ENCODE measurements around the gene KRT6B.

Gene KRT6B

GRCh38 chr12:52437508-52437907 is 14.4 kb downstream of the KRT6B start:
- in situ Hi-C loops (cut with HindIII; ENCODE audit: low sequenced_read_pairs): no loop called here
- TF ChIP-seq CTCF (IDR thresholded peaks at IDR 0.05; ENCODE audit: low read depth, low read length, missing control alignments): no peak
- H3K4me3 ChIP-seq (ENCODE audit: low read depth, low read length): no peak overlapping the region

GRCh38 chr12:52436828-52437474 is 15.0 kb downstream of the KRT6B start:
- DNase-seq (ENCODE audit: low read depth): no peak
- no peak for TF ChIP-seq CTCF (IDR thresholded peaks at IDR 0.05; ENCODE audit: low read depth, low read length, missing control alignments)
- in situ Hi-C loops (cut with HindIII; ENCODE audit: low sequenced_read_pairs): no loop called here
- no peak overlapping the region for H3K4me3 ChIP-seq (ENCODE audit: low read depth, low read length)

More at GRCh38 chr12:52437508-52437907, 14.4 kb downstream of the KRT6B start:
- DNase-seq (ENCODE audit: low read depth): no peak

DNA sequence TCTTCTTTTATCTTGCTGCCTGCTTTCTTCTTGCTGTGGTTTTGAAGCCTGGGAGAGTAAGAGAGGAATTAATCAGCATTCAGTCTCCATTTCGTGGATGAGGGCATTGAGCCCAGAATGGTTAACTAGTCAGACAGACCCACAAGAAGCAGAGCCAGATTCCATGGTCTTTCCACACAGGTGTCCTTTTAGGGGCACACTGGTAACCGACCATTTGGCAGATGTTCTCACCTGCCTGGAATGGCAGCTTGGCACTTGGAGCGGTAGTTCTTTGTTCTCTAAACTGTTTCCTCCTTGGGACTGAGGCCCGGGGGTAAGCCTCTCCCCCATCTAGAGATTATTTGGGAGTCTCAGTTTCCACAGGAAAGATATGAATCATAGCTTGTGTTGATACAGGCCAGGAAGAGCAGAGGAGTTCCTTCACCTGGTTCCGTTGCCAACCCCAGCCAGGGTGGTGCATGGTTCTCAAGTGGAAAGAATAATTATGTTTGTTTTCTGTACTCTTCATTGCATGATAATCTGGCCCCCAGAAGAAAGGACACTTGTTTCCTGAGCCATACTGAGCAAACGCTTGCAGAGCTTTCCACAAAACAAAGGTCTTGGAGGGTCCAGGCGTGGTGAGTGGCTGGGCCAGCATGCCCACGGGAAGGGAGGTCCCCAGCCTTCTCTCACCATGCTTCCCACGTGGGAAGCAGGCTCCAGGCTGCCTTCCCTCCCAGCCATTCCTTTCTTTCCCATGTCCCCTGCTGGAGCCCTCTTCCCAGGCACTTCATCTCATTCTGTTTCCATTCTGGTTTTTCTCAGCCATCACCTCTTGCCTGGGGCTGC is 15.7 kb downstream of the KRT6B start:
- DNase-seq (ENCODE audit: low read depth): peak; percentile 75
- H3K4me3 ChIP-seq (ENCODE audit: low read depth, low read length): no peak overlapping the region
- no peak for TF ChIP-seq CTCF (IDR thresholded peaks at IDR 0.05; ENCODE audit: low read depth, low read length, missing control alignments)
- in situ Hi-C loops (cut with HindIII; ENCODE audit: low sequenced_read_pairs): no loop called here

DNA sequence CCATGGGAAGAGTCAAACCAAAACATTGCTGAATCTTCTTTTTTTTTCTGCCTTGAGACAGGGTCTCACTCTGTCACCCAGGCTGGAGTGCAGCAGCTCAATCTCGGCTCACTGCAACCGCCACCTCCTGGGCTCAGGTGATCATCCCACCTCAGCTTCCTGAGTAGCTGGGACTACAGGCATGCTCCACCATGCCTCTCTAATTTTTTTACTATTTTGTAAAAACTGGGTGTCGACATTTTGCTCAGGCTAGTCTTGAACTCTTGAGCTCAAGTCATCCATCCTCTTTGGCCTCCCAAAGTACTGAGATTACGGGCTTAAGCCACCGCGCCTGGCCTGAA is 16.3 kb downstream of the KRT6B start:
- no peak for TF ChIP-seq CTCF (IDR thresholded peaks at IDR 0.05; ENCODE audit: low read depth, low read length, missing control alignments)
- no peak for DNase-seq (ENCODE audit: low read depth)
- in situ Hi-C loops (cut with HindIII; ENCODE audit: low sequenced_read_pairs): no loop called here
- no peak overlapping the region for H3K4me3 ChIP-seq (ENCODE audit: low read depth, low read length)

DNA sequence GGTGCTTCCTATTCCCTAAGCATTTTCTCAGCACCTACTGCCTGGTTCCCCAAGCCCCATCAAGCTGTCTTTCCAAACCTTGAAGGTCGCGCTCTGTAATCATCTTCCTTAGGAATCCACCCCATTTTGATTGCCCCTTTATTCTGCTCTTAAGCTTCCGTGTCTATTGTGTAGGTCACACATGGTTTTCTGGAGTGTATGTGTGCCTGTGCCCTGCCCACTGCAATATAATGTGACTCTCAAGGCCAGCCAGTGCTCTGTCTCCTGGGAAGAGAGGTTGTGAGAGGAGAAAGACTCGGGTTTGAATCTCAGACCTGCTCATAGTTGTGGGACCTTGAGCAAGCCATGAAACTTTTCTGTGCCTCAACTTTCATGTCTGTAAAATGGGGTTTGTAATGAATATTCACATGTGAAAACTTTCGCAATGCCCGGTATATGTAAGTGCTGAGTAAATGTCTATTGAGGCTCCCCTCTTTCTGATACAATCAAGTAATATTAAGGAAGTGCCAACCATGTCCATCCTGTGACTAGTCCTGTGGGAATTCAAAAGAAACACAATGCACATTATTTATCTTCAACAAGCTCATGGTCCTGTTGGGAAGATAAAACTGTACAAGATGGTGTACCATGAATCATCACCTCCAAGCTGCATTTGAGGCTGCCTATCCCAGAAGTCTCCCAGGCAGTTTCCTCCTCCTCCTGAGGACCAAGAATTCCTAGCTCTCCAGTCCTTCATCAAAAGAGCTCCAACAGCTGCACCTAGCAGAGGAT is 17.0 kb downstream of the KRT6B start:
- DNase-seq (ENCODE audit: low read depth): no peak
- no peak for TF ChIP-seq CTCF (IDR thresholded peaks at IDR 0.05; ENCODE audit: low read depth, low read length, missing control alignments)
- in situ Hi-C loops (cut with HindIII; ENCODE audit: low sequenced_read_pairs): no loop called here
- H3K4me3 ChIP-seq (ENCODE audit: low read depth, low read length): no peak overlapping the region

DNA sequence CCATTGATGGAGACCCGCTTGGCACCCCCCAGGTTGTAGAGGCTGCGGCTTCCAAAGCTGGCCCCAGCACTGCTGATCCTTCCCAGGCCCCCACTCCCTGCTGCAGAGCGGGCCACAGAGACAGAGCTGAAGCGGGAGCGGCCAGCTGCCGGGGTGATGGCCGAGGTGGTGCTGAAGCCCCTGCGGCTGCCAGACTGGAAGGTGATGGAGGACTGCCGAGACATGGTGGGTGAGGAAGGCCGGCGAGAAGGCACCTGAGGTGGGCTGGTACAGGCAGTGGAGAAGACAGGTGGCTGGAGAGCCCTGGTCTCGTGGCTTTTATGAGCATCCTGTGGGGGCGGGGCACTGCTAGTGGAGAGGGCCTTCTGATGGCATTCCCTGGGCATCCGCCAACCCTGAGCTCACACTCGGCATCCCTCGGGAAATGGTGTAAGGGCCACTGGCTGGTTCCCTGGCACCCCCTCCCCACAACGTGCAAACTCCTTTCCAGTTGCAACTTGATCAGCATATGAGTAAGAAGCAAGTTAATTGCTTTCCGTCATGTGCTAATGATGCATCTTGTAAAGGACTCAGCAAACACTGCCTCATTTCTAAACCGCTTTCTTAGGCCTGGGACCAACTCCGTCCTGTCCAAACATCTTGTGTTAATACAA is 17.7 kb downstream of the KRT6B start, which contains the start of gene KRT75:
TSS of gene KRT75 (minus strand) at position 291 of the 653 bp plus-strand sequence. CDS start at position 224, 67 bp downstream.
- H3K4me3 ChIP-seq (ENCODE audit: low read depth, low read length): no peak within 1 kb of the TSS
- no peak for TF ChIP-seq CTCF (IDR thresholded peaks at IDR 0.05; ENCODE audit: low read depth, low read length, missing control alignments)
- in situ Hi-C loops (cut with HindIII; ENCODE audit: low sequenced_read_pairs): no loop called here

More for the DNA sequence above, 17.7 kb downstream of the KRT6B start, which contains the start of gene KRT75:
- DNase-seq (ENCODE audit: low read depth): no peak

Data from astrocyte of the cerebellum (primary cell).